ENCODE results near the gene ANGPTL8. TPM values are rescaled to one million over a fixed set of nuclear protein-coding genes. Genes with fewer than 3 reads are reported as not detected.

ANGPTL8 gene
- total RNA-seq, 2 experiments from 2014 or later, result not detected

DNA sequence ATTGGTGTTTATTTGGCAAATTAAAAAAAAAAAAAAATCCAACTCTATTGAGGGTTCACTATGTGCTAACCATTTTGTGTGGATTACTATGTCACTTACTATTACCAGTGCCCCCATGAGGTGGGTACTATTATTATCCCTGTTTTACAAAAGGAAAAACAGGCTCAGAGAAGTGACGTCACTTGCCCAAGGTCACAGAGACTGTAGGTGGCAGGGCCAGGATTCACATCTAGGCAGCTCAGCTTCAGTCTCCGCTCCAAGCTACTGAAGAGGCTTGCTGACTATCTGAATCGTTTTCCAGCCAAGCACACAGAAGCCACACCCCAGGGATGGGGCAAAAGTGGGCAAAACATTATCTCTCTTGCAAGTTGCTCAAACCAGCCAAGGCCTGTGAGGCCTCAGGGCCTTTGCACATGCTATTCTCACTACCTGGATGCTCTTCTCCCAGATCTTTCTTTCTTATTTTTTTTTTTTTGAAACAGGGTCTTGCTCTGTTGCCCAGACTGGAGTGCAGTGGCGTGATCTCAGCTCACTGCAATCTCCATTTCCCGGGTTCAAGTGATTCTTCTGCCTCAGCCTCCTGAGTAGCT is 4.8 kb upstream of the ANGPTL8 start:
- Mint-ChIP-seq H3K27ac (no peak overlapping the region), H3K36me3 (no peaks in the 10 kb centered on the region), H3K4me3 (no peak overlapping the region), H3K4me1 (peaks cover 2% of the 10 kb centered on the region), H3K27me3 (no peaks in the 10 kb centered on the region), H3K9me3 (peaks cover 1% of the 10 kb centered on the region)
- DNase-seq (no peak), ATAC-seq (ENCODE audit: low read depth) (no peak)
- POLR2A ChIA-PET, result interaction anchor here (0.6 to 0.8 kb wide), 2 partner anchors 14 to 482 kb away, joined by 3 read pairs; no protein-coding TSS in a partner anchor

DNA sequence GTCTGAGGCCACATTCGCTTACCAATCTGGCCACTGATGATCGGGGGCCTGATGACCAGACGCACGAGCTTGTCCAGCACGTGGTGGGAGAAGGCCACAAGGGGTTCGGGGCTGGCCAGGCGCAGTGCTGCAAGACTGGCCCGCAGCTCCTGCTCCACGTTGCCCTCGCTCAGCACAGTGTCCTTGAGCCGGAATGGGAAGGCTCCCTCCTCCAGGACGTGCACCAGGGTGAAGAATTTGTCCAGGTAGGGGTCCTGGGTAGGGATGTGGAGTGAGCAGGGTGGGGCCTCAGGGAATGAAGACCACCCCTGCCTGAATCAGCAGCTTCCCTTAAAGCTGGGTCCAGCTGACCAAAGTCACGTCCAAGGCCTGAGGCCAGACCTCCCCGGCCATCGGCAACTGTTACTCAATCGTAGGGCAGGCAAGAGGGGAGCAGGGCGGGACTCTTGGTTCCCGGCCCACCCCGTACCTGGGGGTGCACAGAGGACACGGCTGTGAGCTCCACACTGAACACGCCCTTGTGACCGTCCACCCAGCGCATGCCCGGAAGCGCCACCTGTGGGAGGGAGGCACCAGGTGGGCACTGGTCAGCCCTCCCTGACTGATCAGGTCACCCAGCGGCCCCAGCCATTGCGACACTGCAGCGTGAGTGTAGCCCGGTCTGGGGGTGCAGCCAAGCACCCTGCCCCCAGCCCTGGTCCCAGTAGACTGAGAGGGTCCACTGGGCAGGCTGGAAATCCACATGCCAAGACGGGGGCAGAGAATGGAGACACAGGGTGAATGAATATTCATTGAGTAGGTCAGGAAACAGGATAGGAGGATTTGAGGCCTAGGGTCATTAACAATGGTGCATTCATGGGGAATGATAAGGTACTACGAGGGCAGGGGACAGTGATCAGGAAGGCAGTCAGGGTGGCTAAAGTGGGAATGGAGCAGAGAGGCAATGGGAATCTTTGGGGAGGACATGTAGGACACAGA is 2.8 kb upstream of the ANGPTL8 start:
- H3K36me3 Mint-ChIP-seq, result no peaks in the 10 kb centered on the region
- peaks cover 1% of the 10 kb centered on the region for H3K9me3 Mint-ChIP-seq
- POLR2A ChIA-PET, result no interaction called here
- H3K4me3 Mint-ChIP-seq, result no peak overlapping the region
- no peaks in the 10 kb centered on the region for H3K27me3 Mint-ChIP-seq
- H3K27ac Mint-ChIP-seq, result no peak overlapping the region
- ATAC-seq (ENCODE audit: low read depth), result no peak
- DNase-seq, result no peak
- H3K4me1 Mint-ChIP-seq, result peaks cover 2% of the 10 kb centered on the region

DNA sequence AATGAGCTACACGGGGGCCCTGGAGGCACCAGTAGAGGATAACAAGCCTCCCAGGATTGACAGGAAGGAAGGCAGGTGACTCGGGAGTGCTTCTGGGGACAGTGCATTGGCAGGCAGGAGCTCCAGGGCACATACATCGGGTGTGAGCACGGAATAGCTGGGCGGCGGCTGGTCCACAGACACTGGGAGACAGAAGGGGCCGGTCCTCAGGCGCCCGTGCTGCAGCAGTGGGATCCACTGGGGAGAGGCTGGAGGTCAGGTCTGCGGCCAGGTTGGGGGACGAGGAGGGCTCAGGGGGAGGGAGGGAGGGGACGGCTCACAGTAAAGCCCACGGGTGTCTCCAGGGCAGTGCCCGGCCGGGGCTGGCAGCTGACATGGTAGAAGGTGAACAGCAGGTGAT is 2.1 kb upstream of the ANGPTL8 start:
- Mint-ChIP-seq H3K4me3 (no peak overlapping the region), H3K27ac (no peak overlapping the region), H3K36me3 (no peaks in the 10 kb centered on the region), H3K27me3 (peaks cover 4% of the 10 kb centered on the region), H3K9me3 (peaks cover 1% of the 10 kb centered on the region), H3K4me1 (peaks cover 2% of the 10 kb centered on the region)
- DNase-seq (no peak), ATAC-seq (ENCODE audit: low read depth) (no peak)
- POLR2A ChIA-PET, result no interaction called here

DNA sequence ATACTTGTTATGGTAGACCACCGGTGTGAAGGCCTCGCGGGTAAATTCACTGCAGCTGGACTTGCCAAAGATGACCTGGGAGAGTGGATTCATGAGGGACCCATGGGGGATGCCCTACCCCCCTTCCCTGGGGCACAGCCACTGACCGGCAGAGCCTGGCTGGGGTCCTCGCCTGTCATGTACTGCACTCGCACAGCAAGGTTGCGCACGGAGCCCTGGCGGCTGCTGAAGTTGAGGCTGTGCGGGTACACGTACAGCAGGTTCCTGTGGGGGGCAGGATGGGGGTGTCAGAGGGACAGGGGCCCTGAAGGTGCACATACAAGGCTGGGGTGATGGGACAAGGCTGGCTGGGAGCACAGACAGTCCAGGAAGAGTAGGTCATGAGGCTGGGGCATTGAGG is 1.4 kb upstream of the ANGPTL8 start:
- Mint-ChIP-seq H3K36me3 (no peaks in the 10 kb centered on the region), H3K9me3 (peaks cover 1% of the 10 kb centered on the region), H3K27ac (no peak overlapping the region), H3K4me3 (no peak overlapping the region), H3K4me1 (peaks cover under 1% of the 10 kb centered on the region), H3K27me3 (peaks cover 6% of the 10 kb centered on the region)
- ATAC-seq (ENCODE audit: low read depth) (no peak), DNase-seq (no peak)
- POLR2A ChIA-PET, result no interaction called here

DNA sequence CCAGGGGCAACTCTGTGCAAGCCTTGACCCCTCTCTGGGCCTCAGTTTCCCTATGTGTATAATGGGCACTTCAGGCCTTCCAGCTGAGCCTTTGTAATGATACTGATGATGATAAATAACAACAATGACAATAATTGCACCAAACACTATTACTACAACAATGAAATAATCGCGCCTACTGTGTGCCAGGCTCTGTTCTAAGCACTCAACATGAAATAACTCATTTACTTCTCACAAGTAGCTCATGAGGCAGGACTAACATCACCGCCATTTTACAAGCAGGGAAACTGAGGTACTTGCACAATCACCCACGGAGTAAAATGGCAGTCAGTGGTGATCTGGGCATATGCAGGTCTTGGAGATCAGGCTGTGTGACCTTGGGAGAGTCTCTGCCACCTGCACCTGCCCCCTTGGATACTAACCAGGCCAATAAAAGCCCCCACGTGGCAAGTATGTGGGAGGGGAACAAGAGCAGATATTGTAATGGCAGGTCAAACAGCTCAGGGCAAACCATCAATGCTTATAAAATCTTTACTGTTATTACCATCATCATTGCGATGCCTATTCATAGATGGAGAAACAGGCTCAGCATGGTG is 540 bp upstream of the ANGPTL8 start:
- POLR2A ChIA-PET, result no interaction called here
- no peaks in the 10 kb centered on the region for H3K36me3 Mint-ChIP-seq
- H3K9me3 Mint-ChIP-seq, result peaks cover 1% of the 10 kb centered on the region
- DNase-seq (no peak), ATAC-seq (ENCODE audit: low read depth) (no peak)
- H3K4me1 Mint-ChIP-seq, result peaks cover 3% of the 10 kb centered on the region
- no peak overlapping the region for H3K27ac Mint-ChIP-seq
- peaks cover 6% of the 10 kb centered on the region for H3K27me3 Mint-ChIP-seq
- no peak overlapping the region for H3K4me3 Mint-ChIP-seq

DNA sequence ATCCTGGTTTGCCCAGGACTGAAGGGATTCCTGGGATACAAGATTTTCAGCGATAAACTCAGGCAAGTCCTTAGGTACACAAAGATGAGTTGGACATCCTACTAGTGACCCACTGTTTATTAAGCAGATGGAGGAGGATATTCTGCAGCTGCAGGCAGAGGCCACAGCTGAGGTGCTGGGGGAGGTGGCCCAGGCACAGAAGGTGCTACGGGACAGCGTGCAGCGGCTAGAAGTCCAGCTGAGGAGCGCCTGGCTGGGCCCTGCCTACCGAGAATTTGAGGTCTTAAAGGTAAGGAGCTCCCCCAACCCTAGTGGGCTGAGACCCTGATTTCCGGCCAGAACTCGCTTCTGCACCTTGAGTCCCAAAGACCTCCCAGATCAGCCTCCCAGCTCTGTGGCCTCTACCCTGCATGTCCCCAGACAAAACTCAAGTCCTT is 607 bp downstream of the ANGPTL8 start:
- POLR2A ChIA-PET, result no interaction called here
- ATAC-seq (ENCODE audit: low read depth), result no peak

DNA sequence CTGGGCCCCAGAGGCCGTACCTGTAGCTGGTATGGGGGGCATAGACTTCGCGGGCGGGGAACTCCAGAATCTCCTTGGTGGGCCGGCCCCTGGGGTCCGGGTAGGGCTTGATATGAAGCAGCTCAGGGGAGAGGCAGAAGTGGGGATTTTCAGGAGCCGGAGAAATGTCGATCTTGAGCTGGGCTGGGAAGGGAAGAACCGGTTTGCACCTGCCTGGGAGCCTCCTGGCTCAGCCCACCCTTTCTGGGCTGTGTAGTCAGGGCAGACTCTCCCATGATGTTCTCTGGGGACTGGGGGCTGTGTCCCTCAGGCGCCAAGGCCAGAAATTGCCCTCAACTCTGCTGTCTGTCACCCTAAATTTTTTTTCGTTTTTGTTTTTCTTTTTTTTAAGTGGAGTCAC is 2.6 kb downstream of the ANGPTL8 start:
- ATAC-seq (ENCODE audit: low read depth), result no peak
- H3K36me3 Mint-ChIP-seq, result no peaks in the 10 kb centered on the region
- H3K4me1 Mint-ChIP-seq, result peaks cover 3% of the 10 kb centered on the region
- peaks cover under 1% of the 10 kb centered on the region for H3K9me3 Mint-ChIP-seq
- DNase-seq, result no peak
- H3K27ac Mint-ChIP-seq, result no peak overlapping the region
- no peak overlapping the region for H3K4me3 Mint-ChIP-seq
- POLR2A ChIA-PET, result no interaction called here
- peaks cover 8% of the 10 kb centered on the region for H3K27me3 Mint-ChIP-seq

More for the DNA sequence above, 607 bp downstream of the ANGPTL8 start:
- H3K27me3 Mint-ChIP-seq, result peaks cover 8% of the 10 kb centered on the region
- peaks cover 3% of the 10 kb centered on the region for H3K4me1 Mint-ChIP-seq
- no peak overlapping the region for H3K27ac Mint-ChIP-seq
- H3K9me3 Mint-ChIP-seq, result peaks cover 1% of the 10 kb centered on the region
- H3K4me3 Mint-ChIP-seq, result no peak overlapping the region
- DNase-seq, result no peak
- H3K36me3 Mint-ChIP-seq, result no peaks in the 10 kb centered on the region

DNA sequence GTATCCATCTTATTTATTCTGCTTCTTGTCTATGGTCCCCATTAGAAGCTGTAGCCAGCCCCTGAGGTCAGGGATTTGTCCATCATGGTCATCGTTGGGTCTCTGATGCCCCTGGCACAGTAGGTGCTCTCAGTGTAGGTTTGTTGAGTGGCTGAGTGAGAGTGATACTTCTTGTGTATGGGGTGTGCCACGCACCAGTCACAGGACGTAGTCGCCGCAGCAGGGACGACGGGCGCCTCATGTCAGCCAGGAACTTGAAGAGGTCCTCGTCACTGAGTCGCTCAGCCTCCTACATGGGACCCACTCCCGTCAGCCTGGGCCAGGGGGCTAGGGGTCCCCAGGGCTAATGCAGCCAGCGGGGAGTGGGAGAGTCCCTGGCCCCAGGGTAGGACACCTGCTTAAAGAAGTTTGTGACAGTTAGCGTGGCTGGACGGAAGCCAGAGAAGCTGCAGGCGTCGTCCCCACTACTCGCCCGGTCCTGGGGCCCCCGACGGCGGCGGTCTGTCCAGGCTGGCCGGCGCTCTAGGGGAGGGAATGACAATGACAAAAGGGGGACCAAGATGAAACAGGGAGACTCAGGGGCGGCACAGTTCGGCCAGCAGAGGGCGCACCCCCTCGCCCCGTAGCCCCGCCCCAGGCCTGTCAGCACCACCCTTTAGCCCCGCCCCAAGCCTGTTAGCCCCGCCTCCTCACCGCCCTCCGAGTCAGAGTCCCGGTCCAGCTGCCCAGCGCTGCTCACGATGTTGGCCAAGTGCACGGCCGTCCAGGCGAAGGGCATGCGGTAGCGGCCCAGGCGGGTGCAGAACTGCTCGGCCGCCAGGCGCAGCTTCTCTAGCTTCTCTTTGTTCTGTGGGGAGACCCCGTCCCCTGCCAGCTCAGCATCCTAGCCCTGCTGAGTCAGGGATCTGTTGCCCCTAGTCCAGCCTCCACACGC is 3.7 kb downstream of the ANGPTL8 start:
- H3K27ac Mint-ChIP-seq, result no peak overlapping the region
- peak; percentile 90 for DNase-seq
- POLR2A ChIA-PET, result no interaction called here

DNA sequence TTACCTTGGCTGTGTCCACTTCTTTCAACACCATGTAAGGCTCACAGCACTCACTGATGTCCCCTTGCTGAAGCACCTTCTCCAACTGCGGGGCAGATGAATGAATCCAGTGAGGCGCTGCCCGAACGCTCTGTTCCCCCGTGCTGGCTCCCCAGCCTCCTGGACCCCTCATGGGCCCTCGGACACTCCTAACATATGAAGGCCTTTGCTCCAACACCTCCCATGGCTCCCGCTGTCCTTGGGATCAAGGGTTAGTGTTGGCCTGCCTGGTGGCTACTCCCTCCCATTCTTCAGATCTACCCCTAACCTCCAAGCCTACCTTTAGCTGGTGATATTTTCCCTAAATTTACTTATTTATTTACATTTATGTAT is 4.4 kb downstream of the ANGPTL8 start:
- H3K4me3 Mint-ChIP-seq, result peak overlapping the region; percentile 49
- ATAC-seq (ENCODE audit: low read depth) (no peak), DNase-seq (no peak)
- H3K9me3 Mint-ChIP-seq, result no peaks in the 10 kb centered on the region
- H3K27ac Mint-ChIP-seq, result no peak overlapping the region
- POLR2A ChIA-PET, result interaction anchor here (0.6 kb wide), 1 partner anchor 199 kb away, joined by 4 read pairs; no protein-coding TSS in a partner anchor
- H3K36me3 Mint-ChIP-seq, result no peaks in the 10 kb centered on the region
- H3K4me1 Mint-ChIP-seq, result peaks cover 3% of the 10 kb centered on the region
- H3K27me3 Mint-ChIP-seq, result peaks cover 8% of the 10 kb centered on the region

More for the DNA sequence above, 3.7 kb downstream of the ANGPTL8 start:
- Mint-ChIP-seq H3K27me3 (peaks cover 8% of the 10 kb centered on the region), H3K4me1 (peaks cover 3% of the 10 kb centered on the region), H3K9me3 (no peaks in the 10 kb centered on the region), H3K4me3 (peak overlapping the region; percentile 49), H3K36me3 (no peaks in the 10 kb centered on the region)
- peak; percentile 87 for ATAC-seq (ENCODE audit: low read depth)

DNA sequence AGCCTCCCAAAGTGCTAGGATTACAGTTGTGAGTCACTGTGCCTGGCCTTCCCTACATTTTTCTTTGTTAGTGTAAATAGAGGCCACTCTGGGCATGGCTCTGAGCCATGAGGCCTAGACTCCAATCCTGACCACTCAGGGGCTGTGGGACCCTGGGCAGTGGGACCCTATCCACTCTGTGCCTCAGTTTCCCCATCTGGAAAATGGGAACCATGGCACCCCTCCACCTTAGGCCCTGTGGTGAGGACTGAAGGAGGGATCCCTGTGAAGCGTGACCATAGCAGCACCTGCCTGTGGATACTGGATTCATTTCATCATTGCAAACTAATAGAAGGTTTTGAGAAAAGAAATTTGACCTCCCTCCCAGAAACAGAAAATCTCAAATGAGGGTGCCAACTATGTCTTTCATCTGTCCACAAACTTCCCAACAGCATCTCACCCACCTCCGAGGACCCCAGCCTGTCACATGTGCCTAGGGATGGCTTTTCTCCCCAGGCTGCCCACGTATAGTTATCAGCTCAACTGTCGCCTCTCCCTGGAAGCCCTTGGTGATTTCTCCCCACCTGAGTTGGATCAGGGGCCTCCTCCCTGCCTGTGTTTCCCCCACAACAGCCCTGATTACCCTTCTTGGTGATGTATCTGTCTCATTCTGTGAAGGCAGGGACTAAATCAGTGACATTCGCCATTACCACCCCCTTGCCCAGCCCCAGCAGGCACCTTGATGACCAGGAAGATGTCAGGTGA is 5.6 kb downstream of the ANGPTL8 start:
- ATAC-seq (ENCODE audit: low read depth) (no peak), DNase-seq (no peak)
- Mint-ChIP-seq H3K9me3 (no peaks in the 10 kb centered on the region), H3K4me1 (peaks cover 3% of the 10 kb centered on the region), H3K27ac (no peak overlapping the region), H3K36me3 (no peaks in the 10 kb centered on the region), H3K4me3 (no peak overlapping the region), H3K27me3 (peaks cover 8% of the 10 kb centered on the region)
- POLR2A ChIA-PET, result no interaction called here

DNA sequence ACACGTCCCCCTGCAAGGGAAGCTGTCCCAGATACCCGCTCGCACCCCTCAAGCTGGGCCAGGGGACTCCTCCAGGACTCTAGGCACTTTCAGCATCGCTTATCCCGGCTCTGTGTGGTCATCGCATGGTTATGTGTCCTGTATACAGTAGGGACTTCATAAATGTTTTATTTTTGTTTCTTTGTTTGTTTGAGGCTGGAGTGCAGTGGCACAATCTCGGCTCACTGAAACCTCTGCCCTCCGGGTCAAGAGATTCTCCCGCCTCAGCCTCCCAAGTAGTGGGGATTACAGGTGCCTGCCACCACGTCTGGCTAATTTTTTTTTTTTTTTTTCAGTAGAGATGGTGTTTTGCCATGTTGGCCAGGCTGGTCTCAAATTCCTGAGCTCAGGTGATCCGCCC is 7.5 kb downstream of the ANGPTL8 start:
- H3K4me1 Mint-ChIP-seq, result peaks cover 3% of the 10 kb centered on the region
- POLR2A ChIA-PET, result no interaction called here

DNA sequence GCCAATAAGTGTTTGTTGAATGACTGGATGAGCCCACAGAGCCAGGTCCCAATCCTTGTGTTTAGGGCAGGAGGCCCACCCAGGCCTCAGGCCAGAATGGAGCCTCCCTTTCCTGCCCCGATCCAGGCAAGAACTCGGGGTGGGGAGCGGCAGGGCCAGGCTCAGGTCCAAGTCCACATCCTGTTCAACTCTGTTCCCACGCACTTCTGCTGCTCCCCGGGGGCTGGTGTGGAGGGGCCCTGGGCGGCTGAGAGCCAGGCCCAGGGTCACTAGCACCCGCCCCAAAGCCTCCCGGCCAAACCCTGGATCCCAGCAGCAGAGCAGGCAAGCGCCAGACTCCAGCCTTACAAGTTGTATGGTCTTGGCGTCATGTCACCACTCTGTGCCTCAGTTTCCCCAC is 8.0 kb downstream of the ANGPTL8 start:
- no peaks in the 10 kb centered on the region for H3K9me3 Mint-ChIP-seq
- H3K27me3 Mint-ChIP-seq, result peaks cover 4% of the 10 kb centered on the region
- POLR2A ChIA-PET, result no interaction called here
- H3K27ac Mint-ChIP-seq, result no peak overlapping the region
- ATAC-seq (ENCODE audit: low read depth) (no peak), DNase-seq (no peak)
- no peaks in the 10 kb centered on the region for H3K36me3 Mint-ChIP-seq
- peaks cover 3% of the 10 kb centered on the region for H3K4me1 Mint-ChIP-seq
- H3K4me3 Mint-ChIP-seq, result no peak overlapping the region

More for the DNA sequence above, 7.5 kb downstream of the ANGPTL8 start:
- Mint-ChIP-seq H3K27me3 (peaks cover 6% of the 10 kb centered on the region), H3K27ac (no peak overlapping the region), H3K9me3 (no peaks in the 10 kb centered on the region), H3K4me3 (no peak overlapping the region), H3K36me3 (no peaks in the 10 kb centered on the region)
- ATAC-seq (ENCODE audit: low read depth), result no peak
- DNase-seq, result no peak

All from activated naive CD8-positive, alpha-beta T cell treated with anti-CD3 and anti-CD28 coated beads, Interleukin-2, amount 10 ng/mL, durations not matched to agents 7 days and 5 days (primary cell).